ENCODE results near the gene NXPE2.

The NXPE2 gene

GRCh38 chr11:114746013-114746412, 67.7 kb downstream of the NXPE2 start:
- no peak for DNase-seq
